ENCODE results near the gene ZFAND3. TPM values are rescaled to one million over a fixed set of nuclear protein-coding genes. Genes with fewer than 3 reads are reported as not detected.

ZFAND3 gene
- total and polyA plus RNA-seq, 9 donors: 16.6 to 220 (median 51.9) TPM

DNA sequence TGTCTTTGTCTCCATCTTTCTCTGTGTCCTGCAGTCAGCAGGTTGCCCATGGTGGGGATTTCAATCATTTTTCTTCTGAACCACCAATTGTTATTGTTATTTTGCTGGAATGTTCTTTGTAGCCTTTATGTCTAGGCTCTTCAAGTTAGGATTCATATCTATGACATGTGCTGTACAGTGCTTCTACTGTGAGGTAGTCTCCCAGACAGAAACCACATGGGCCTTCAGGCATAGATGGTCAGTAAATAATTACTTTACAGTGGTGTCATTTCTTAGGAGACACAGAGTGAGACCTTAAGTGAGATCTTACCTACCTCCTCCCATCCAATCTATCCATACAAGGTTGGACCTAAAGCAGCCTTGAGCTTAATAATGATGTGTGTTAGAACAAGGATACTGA, 265.5 kb downstream of the ZFAND3 start:
- intact Hi-C loops (cut with DNase I): no loop called here
- no peak overlapping the region for H3K4me3 ChIP-seq
- peaks cover 2% of the 10 kb centered on the region for H3K4me1 ChIP-seq (ENCODE audit: insufficient read depth)
- H3K27me3 ChIP-seq: no peaks in the 10 kb centered on the region
- H3K36me3 ChIP-seq: no peaks in the 10 kb centered on the region
- no peaks in the 10 kb centered on the region for H3K9me3 ChIP-seq
- TF ChIP-seq EP300 (IDR thresholded peaks at IDR 0.05) (no peak), POLR2A (IDR thresholded peaks at IDR 0.05) (no peak)
- TF ChIP-seq, protein P1, sequence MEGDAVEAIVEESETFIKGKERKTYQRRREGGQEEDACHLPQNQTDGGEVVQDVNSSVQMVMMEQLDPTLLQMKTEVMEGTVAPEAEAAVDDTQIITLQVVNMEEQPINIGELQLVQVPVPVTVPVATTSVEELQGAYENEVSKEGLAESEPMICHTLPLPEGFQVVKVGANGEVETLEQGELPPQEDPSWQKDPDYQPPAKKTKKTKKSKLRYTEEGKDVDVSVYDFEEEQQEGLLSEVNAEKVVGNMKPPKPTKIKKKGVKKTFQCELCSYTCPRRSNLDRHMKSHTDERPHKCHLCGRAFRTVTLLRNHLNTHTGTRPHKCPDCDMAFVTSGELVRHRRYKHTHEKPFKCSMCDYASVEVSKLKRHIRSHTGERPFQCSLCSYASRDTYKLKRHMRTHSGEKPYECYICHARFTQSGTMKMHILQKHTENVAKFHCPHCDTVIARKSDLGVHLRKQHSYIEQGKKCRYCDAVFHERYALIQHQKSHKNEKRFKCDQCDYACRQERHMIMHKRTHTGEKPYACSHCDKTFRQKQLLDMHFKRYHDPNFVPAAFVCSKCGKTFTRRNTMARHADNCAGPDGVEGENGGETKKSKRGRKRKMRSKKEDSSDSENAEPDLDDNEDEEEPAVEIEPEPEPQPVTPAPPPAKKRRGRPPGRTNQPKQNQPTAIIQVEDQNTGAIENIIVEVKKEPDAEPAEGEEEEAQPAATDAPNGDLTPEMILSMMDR (IDR thresholded peaks at IDR 0.05): no peak
- H3K27ac ChIP-seq: no peak overlapping the region
- DNase-seq: no peak

DNA sequence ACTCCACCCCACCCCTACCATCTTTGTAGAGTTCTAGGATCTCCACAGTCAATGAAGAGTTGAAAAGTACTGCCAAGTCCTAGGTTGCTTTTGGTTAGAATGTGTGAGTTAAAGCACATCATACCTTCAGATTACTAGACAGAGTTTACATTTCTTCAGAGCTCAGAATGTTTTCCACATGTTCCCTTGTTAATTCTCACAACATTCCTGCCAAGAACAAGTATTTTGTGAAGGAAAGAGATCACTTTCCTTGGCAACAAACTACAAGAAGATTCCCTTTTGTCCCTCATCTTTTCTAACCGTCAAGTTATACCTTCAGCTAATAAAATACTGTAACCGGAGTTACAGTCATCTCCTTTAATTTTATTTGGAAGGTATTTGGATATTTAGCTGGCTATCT, 266.8 kb downstream of the ZFAND3 start:
- DNase-seq: no peak
- H3K36me3 ChIP-seq: no peaks in the 10 kb centered on the region
- intact Hi-C loops (cut with DNase I): no loop called here
- H3K27me3 ChIP-seq: no peaks in the 10 kb centered on the region
- no peak overlapping the region for H3K27ac ChIP-seq
- no peaks in the 10 kb centered on the region for H3K9me3 ChIP-seq
- WGBS, 3 donors: 24 to 48% (median 42%) methylated on average over 2 of the region's 2 CpGs
- H3K4me3 ChIP-seq: no peak overlapping the region
- TF ChIP-seq POLR2A (IDR thresholded peaks at IDR 0.05): no peak
- TF ChIP-seq, protein P1 (IDR thresholded peaks at IDR 0.05): no peak
- no peak for TF ChIP-seq EP300 (IDR thresholded peaks at IDR 0.05)
- peaks cover 2% of the 10 kb centered on the region for H3K4me1 ChIP-seq (ENCODE audit: insufficient read depth)

DNA sequence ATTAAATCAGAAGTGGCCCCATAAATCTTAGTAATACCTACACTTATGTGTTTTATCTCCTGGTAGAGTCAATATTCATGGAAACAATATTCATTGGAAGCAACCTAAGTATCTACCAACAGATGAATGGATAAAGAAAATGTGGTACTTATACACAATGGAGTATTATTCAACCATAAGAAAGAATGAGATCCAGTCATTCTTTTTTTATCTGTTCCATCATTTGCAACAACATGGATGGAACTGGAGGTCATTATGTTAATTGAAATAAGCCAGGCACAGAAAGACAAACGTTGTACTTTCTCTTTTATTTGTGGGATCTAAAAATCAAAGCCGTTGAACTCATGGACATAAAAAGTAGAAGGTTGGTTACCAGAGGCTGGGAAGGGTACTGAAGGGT, 268.5 kb downstream of the ZFAND3 start:
- WGBS, 3 donors: 78 to 85% (median 80%) methylated on average over 2 of the region's 2 CpGs
- Histone ChIP-seq H3K9me3 (no peaks in the 10 kb centered on the region), H3K27ac (no peak overlapping the region), H3K4me1 (ENCODE audit: insufficient read depth) (peaks cover 5% of the 10 kb centered on the region), H3K4me3 (no peak overlapping the region), H3K36me3 (no peaks in the 10 kb centered on the region), H3K27me3 (no peaks in the 10 kb centered on the region)
- no peak for DNase-seq
- intact Hi-C loops (cut with DNase I): no loop called here
- TF ChIP-seq, protein P1 (IDR thresholded peaks at IDR 0.05): no peak
- TF ChIP-seq EP300 (IDR thresholded peaks at IDR 0.05) (no peak), POLR2A (IDR thresholded peaks at IDR 0.05) (no peak)

DNA sequence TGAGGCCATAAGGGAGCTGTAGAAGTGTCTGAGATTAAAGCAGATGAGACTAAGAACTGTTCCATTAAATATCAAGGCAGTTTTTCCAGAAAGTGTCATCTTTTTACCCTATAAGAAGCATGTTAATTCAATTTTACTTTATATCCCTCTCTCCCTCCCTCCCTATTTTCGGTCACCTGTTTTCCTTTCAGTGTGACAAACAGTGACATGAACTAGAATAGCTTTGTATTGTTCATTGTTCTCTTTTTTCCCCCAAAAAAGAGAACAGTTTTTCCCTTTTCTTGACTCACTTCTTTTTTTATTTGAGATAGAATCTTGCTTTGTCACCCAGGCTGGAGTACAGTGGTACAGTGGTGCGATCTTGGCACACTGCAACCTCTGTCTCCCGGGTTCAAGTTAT, 269.3 kb downstream of the ZFAND3 start:
- Histone ChIP-seq H3K4me1 (ENCODE audit: insufficient read depth) (peaks cover 3% of the 10 kb centered on the region), H3K27ac (no peak overlapping the region), H3K9me3 (no peaks in the 10 kb centered on the region), H3K4me3 (no peak overlapping the region), H3K36me3 (no peaks in the 10 kb centered on the region), H3K27me3 (no peaks in the 10 kb centered on the region)
- WGBS, 3 donors: 94 to 98% (median 97%) methylated on average over 3 of the region's 3 CpGs
- TF ChIP-seq, protein P1 (IDR thresholded peaks at IDR 0.05): no peak
- TF ChIP-seq POLR2A (IDR thresholded peaks at IDR 0.05): no peak
- intact Hi-C loops (cut with DNase I): no loop called here
- DNase-seq: no peak

DNA sequence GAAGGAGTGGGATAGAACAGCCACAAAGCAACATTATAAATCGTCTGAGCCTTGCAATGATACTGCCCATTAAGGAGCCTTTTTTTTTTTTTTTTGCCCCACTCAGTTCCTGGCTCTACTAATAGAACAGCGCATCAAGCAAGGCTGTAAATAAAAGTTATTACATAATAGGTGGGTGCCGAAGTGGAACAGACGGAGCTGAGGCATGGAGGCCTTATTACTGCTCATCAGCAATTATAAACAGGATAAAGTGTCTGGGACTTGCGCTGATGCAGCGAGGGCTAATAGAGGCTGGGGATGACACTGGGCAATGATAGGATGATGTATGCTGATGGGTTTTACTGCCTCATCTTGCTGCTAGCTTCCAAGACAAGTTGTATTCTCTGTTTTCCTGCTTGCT, 272.1 kb downstream of the ZFAND3 start:
- Histone ChIP-seq H3K4me3 (no peak overlapping the region), H3K9me3 (no peaks in the 10 kb centered on the region), H3K4me1 (ENCODE audit: insufficient read depth) (peaks cover 3% of the 10 kb centered on the region), H3K27me3 (no peaks in the 10 kb centered on the region), H3K27ac (no peak overlapping the region), H3K36me3 (no peaks in the 10 kb centered on the region)
- intact Hi-C loops (cut with DNase I): no loop called here
- 65 to 80% (median 79%) methylated on average over 6 of the region's 6 CpGs for WGBS, 3 donors
- DNase-seq: no peak
- no peak for TF ChIP-seq POLR2A (IDR thresholded peaks at IDR 0.05)
- TF ChIP-seq, protein P1 (IDR thresholded peaks at IDR 0.05): no peak
- no peak for TF ChIP-seq EP300 (IDR thresholded peaks at IDR 0.05)
